ENCODE data around the gene FAM78B.

- TF ChIP-seq POLR2A (IDR thresholded peaks at IDR 0.05) (no peak), CTCF (IDR thresholded peaks at IDR 0.05) (no peak)
Measured at GRCh38 chr1:166032572-166033371, 134.0 kb downstream of the FAM78B start.

Data from stomach (tissue), 4 donors.